OCI-LY3 (cell line): ENCODE measurements around the gene LRRC56.

Experiments used
- EZH2phosphoT487 ChIP-seq: fragments of 200-600 bp; shearing (Covaris generic); IDR thresholded peaks from 2 replicates; pipeline ENCODE4 v1.6.1; 2018; ENCODE audit warnings: antibody characterized with exemption, mixed run types, low read depth
- TF ChIP-seq, protein P1 (sequence below): fragments of 200-600, 300-600 bp; sonication (generic); IDR thresholded peaks from 2 replicates; pipeline ENCODE4 v1.5.1; 2014; ENCODE audit warnings: antibody characterized with exemption, low read length, low read depth

- TF ChIP-seq, protein P1, sequence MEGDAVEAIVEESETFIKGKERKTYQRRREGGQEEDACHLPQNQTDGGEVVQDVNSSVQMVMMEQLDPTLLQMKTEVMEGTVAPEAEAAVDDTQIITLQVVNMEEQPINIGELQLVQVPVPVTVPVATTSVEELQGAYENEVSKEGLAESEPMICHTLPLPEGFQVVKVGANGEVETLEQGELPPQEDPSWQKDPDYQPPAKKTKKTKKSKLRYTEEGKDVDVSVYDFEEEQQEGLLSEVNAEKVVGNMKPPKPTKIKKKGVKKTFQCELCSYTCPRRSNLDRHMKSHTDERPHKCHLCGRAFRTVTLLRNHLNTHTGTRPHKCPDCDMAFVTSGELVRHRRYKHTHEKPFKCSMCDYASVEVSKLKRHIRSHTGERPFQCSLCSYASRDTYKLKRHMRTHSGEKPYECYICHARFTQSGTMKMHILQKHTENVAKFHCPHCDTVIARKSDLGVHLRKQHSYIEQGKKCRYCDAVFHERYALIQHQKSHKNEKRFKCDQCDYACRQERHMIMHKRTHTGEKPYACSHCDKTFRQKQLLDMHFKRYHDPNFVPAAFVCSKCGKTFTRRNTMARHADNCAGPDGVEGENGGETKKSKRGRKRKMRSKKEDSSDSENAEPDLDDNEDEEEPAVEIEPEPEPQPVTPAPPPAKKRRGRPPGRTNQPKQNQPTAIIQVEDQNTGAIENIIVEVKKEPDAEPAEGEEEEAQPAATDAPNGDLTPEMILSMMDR, result no peak
- TF ChIP-seq EZH2phosphoT487, result no peak
These were observed 8.3 kb upstream of the LRRC56 start for GRCh38 chr11:528815-529727.
